ENCODE measurements around the gene PLEKHG4.

- no peak for TF ChIP-seq CTCF (IDR thresholded peaks at IDR 0.05 in 2 of 3, conservative IDR thresholded peaks at IDR 0.05 in 1 of 3; ENCODE audit: borderline replicate concordance in 1 of 3, insufficient read depth in 1 of 3, low read depth in 2 of 3, low read length in 2 of 3)
- peak; percentile 73 for TF ChIP-seq POLR2AphosphoS5 (IDR thresholded peaks at IDR 0.05; ENCODE audit: low read depth, low read length)
These were observed 1.9 kb upstream of the PLEKHG4 start for GRCh38 chr16:67277294-67277998.

Measured in HCT116 (cell line).